ENCODE results near the gene ZNF780B.
"Not testable (repeated sequence)": the region's sequence is repeated elsewhere in the genome, so short reads cannot be mapped to it uniquely, and the experiment has no call there.

The ZNF780B gene

DNA sequence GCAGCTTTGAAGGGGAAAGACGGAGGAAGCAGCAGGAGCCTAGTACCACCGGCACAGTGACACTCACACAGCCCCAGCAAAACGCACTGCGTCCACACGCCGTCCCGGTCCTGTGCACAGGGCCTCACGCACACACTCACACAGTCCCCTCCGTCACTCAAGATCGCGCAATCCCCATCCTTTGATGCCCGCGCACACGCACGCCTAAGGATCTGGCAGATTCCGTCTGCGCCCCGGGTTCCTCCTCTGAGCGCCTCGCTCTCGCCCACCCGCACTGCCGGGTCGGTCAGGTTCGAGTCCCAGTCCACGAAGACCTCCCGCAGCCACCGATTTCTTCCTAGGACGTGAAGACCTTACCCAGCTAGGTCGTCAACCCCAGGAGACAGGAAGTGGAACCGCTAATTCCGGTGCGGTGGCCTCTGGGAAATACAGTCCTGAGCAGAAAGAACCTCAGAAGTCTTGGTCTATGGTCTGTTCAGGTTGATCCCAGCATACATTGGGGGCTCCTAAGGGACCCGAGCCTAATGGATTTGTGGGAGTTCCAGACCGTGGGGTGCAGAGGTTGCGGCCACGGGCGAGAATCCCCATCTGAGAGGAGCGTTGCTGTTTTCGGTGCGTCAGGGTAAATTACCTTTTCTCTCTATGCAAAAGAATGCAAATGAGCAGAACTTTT lies at the start of gene ZNF780B:
TSS of gene ZNF780B (minus strand) at position 400 of the 673 bp plus-strand sequence. CDS start 5,899 bp downstream, outside the sequence.
- peak; percentile 36 to 53 (median 41) for DNase-seq (ENCODE audit: low read depth in 3 of 3)

DNA sequence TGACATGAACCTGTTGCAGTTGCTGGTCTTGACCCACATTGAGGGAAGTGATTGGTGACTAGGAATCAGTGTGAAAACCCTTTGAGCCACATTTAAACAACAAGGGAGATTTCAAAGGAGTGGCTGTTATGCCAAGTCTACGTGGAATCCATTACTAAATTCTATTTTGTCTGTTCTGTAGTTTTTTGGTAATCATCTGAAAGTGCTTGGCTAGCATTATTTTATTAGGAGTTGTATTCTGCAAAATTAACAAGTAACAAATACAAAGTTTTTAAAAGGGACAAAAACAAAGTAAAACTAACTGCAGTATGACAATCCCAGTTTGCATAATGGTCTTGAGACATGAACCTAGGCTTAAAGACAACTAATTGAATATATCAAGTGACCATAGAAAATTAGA lies 48.7 kb upstream of the ZNF780B start:
- no peak for DNase-seq (ENCODE audit: low read depth in 3 of 3)

DNA sequence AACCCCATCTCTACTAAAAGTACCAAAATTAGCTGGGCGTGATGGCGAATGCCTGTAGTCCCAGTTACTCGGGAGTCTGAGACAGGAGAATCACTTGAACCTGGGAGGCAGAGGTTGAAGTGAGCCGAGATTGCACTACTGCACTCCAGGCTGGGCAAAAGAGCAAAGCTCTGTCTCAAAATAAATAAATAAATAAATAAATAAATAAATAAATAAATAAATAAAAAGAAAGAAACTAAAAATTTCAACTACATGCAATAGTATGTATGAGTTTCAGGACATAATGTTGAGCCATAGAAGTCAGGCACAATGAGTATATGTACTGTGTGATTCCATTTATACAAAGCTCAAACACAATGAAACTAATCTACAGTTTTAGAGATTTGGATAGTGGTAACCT lies 47.6 kb upstream of the ZNF780B start:
- DNase-seq (ENCODE audit: low read depth in 3 of 3): no peak

DNA sequence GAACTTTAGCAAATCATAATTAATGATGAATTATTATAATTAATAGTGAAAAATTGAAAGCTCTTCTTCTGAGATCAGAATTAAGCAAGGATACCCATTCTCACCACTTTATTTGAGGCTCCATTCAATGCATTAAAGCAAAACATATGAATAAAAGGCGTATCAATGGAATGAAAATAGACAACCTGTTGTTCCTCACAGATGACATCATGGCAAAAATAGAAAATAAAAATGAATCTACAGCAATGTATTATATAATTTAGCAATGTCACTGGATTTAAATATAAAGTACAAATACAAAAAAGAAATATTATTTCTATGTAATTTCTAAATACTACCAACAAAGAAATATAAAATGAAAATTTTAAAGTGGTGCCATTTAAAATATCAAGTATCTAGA lies 45.8 kb upstream of the ZNF780B start:
- DNase-seq (ENCODE audit: low read depth in 3 of 3): no peak

DNA sequence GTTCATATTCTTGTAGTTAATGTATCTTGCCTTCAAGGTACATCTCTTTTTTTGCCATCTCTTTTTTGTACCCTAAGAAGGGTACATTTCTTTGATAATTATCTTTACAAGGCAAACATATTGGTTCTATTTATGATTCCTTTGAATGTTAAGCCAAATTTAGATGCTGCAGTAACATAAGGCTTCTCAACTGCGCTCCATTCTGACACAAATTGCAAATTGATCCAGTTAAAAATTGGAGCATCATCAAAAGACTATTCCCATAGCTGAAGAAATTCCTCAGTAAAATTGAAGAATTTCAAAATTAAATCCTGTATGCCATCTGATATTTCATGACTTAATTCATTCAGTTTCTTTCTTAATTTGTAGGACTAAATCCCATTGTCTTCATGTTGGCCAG lies 37.4 kb upstream of the ZNF780B start:
- DNase-seq (ENCODE audit: low read depth in 3 of 3): no peak

DNA sequence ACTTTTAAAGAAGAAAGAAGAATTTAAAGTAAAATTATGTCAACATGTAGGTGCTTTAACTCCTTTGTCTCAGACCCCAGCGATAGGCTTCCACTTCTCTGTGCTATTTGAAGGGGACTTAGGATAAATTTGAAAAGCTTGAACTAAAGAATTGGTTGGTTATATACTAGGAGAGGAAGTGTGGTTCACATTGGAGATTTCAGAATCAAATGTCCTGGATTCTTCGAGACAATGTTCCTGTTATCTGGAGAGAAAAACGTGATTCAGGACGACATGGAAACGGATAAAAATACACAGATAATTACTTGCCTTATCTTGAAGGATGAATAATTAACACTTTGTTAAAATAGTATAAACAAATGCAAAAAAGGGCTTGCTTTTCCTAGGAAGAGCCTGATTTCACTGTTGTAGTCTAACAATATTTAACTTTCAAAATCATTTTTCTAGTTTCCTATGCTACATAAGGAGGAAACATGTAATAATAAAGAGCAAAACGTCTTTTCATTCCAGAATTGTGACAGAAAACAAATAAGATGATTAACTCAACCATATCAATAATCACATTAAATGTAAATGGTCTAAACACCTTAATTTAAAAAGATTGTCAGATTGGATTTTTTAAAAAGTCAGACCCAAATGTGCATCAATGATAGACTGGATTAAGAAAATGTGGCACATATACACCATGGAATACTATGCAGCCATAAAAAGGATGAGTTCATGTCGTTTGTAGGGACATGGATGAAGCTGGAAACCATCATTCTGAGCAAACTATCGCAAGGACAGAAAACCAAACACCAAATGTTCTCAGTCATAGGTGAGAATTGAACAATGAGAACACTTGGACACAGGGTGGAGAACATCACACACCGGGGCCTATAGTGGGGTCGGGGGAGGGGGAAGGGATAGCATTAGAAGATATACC lies 35.4 kb upstream of the ZNF780B start:
- no peak for DNase-seq (ENCODE audit: low read depth in 3 of 3)

DNA sequence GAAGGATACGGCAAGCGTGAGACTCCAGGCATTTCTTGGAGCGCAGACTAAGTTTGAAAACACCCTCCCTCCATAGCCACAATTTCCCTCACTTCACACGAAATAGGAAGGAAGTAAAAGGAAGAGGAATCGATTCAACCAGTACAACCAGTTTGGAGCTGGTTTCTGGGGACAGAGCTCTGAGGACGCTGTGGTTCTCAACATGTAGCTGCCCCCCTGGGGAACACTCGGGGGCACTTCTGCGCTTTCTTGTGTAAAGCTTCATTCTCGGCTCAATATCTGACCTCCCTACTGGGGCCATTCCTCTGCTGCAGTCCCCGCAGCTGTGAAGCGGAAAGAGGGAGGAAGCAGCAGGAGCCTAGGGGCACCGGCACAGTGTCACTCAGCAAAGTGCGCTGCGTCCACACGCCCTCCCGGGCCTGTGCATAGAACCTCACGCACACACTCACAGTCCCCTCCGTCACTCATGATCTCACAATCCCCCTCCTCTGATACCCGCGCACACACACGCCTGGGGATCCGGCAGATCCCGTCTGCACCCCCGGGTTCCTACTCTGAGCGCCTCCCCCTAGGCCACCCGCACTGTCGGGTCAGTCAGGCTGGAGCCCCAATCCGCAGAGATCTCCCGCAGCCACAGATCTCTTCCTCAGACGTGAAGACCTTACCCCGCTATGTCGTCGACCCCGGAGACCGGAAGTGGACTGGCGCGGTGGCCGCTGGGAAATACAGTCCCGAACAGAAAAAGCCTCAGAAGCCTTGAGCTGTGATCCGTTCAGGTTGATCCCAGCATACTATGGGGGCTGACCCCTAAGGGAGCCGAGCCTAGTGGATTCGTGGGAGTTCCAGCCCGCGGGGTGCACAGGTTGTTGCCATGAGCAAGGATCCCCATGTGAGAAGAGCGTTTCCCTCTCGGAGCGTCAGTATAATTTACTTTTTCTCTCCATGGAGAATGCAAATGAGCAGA lies 34.5 kb upstream of the ZNF780B start, which contains the start of gene ZNF780A:
TSS of gene ZNF780A (minus strand) at position 703 of the 964 bp plus-strand sequence. CDS start 6,190 bp downstream, outside the sequence.
- peak; percentile 50 to 65 (median 59) for DNase-seq (ENCODE audit: low read depth in 3 of 3)

DNA sequence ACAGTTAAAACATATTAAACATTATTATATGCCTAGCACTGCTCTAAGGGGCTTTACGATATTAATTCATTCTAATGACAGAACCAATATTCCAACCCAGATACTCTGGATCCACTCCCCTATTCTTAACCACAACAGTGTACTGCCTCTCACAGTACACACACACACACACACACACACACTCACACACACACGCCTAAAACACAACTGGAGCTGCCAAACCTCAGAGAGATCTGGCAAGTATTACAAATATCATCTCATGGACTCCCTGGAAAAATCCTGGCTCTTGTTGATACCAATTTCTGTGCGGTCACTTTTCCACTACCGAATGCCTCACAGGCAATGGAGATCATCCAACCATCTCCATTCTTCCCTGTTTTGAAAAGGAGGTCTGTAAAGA lies 33.4 kb upstream of the ZNF780B start:
- DNase-seq (ENCODE audit: low read depth in 3 of 3): no peak

DNA sequence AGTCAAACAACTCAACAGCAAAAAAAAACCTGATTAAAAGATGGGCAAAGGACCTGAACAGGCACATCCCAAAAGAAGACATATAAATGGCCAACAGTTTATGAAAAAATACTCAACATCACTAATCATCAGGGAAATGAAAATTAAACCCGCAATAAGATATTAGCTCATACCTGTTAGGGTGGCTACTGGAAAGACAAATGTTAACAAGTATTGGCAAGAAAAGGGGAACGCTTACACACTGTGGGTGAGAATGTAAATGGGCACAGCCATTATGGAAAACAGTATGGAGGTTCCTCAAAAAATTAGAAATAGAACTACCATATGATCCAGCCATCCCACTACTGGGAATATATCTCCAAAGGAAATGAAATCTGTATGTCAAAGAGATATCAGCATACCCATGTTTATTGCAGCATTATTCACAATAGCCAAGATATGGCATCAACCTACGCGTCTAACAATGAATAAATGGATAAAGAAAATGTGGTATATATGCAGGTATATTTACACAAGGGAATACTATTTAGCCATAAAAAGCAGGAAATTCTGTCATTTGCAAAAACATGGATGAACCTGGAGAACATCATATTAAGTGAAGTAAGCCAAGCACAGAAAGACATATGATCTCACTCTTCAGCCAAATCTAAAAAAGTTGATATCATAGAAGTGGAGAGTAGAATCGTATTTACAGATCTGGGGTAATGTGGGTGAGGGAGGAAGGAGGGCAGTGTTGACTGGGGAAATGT lies 32.4 kb upstream of the ZNF780B start:
- DNase-seq (ENCODE audit: low read depth in 3 of 3): no peak

DNA sequence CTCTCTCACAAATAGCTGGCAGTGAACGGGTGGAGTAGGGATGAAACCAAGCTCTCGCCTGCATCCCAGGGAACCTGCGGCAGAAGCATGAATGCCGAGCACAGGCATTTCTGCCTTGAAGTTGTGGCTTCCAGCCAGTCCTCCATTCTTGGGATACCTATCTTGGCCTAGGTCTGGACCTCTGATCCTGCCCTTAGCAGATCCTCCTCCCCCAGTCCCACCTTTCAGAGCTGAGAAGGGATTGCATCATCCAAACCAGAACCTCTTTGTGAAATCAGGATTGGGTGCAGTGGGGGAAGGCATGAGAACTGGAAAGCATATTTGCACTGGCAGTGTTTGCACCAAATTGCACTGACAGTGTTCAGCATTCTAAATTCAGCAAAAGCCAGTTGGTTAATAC lies 28.9 kb upstream of the ZNF780B start:
- DNase-seq (ENCODE audit: low read depth in 3 of 3): no peak

DNA sequence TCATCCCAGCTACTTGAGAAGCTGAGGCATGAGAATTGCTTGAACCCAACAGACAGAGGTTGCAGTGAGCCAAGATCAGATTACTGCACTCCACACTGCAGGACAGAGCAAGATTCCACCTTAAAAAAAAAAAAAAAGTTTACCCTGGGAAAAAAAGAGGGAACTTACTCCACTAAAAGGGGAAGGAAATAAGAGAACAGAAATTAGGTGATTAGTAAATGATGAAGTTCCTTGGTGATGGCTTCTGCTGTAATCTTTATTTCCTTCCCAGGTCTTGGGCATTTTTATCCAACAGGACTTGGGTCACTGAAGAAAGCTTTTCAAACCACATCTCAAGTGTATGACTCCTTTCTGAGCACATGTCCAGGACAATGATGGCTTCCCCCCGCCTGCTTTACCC lies 25.4 kb upstream of the ZNF780B start:
- no peak for DNase-seq (ENCODE audit: low read depth in 3 of 3)

DNA sequence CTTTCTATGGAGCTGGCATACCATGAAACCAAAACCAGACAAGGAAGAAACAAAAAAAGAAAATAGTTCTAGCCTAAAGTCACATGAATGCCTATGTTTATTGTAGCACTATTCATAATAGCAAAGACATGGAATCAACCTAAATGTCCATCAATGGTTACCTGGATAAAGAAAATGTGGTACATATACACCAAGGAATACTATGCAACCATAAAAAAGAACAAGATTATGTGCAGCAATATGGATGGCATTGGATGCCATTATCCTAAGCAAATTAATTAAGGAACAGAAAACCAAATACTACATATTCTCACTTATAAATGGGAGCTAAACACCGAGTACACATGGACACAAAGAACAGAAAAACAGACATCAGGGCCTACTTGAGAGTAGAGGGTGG lies 24.3 kb upstream of the ZNF780B start:
- DNase-seq (ENCODE audit: low read depth in 3 of 3): no peak

DNA sequence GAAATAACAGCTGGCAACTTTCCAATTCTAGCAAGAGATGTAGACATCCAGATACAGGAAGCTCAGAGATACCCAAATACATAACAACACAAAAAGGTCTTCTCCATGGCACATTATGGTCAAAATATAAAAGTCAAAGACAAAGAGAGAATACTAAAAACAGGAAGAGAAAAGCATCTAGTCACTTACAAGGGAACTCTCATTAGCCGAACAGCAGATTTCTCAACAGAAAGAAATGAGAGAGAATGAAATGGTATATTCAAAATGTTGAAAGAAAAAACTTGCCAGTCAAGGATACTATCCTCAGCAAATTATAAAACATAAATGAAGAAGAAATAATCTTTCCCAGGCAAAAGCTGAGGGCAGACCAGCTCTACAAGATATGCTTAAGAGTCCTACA lies 22.3 kb upstream of the ZNF780B start:
- no peak for DNase-seq (ENCODE audit: low read depth in 3 of 3)

DNA sequence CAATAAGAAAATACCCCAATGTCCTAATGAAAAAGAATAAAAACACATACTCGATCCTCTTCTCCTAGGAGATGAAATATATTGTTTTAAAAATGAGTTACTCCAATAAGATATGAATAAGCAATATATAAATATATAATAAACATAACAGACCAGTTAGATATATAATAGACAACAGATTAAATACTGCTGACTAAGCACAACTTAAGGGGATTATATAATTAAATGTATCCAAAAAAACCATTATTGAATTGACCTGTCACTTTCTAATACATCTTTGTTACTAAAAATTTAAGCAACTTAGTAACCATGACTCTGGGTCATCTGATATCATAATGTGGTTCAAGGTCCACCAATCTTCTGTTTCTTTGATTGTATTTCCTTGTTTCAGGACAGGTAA lies 14.0 kb upstream of the ZNF780B start:
- no peak for DNase-seq (ENCODE audit: low read depth in 3 of 3)

DNA sequence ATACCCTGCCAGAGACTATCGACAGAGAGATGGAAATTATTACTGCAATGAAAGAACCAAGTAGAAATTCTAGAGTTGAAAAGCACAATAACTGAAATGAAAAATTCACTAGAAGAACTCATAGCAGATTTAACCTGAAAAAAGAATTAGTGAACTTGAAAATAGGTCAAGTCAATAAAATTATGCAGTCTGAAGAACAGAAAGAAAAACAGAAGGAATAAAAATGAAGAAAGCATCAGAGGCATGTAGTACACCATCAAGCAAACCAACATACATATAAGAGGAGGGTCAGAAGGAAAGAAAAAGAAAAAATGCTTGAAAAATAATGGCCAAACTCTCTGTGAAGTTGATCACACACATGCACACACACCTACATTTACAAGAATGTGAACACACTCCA lies 3.6 kb upstream of the ZNF780B start:
- no peak for DNase-seq (ENCODE audit: low read depth in 3 of 3)

DNA sequence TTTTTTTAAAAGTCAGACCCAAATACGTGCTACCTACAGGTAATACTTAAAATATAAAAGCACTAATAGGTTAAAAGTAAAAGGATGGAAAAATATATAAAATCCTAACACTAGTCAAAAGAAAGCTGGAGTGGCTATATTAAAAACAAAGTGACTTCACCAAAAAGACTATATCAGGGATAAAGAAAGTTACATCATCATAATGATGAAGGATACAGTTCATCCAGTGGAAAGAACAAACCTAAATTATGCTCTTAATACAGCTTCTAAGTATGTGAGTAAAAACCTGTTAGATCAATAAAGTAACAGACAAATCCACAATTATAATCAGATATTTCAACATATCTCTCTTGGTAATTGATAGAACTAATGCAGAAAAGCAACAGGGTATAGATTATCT lies 1.1 kb upstream of the ZNF780B start:
- DNase-seq (ENCODE audit: low read depth in 3 of 3): no peak

DNA sequence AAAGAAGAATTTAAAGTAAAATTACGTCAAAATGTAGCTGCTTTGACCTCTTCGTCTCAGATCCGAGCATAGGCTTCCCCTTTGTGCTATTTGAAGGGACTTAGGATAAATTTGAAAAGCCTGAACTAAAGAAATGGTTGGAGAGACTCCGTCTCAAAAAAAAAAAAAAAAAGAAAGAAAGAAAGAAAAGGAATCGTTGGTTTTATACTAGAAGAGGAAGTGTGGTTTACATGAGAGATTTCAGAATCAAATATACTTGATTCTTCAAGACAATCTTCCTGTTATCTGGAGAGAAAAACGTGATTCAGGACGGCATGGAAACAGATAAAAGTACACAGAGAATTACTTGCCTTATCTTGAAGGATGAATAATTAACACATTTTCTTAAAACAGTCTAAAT lies 474 bp upstream of the ZNF780B start:
- DNase-seq (ENCODE audit: low read depth in 3 of 3): no peak

DNA sequence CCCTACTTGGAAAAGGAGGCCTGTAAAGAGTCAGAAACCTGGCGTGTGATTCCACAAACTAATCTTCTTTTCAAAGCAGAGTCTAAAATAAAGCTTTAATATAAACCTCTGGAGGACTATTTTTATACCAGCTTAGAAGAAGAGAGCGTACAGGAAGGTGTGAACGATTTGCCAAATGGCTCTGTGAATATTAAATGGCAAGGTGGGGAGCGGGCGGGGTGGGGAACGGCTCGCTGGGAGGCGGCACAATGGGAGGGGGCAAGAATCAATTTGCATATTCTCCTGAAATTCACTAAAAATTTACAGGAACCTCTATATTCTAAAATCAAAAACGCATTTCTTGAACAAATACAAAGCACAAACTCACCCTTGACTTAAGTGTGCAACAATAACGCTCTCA lies 982 bp downstream of the ZNF780B start:
- DNase-seq (ENCODE audit: low read depth in 3 of 3): no peak

DNA sequence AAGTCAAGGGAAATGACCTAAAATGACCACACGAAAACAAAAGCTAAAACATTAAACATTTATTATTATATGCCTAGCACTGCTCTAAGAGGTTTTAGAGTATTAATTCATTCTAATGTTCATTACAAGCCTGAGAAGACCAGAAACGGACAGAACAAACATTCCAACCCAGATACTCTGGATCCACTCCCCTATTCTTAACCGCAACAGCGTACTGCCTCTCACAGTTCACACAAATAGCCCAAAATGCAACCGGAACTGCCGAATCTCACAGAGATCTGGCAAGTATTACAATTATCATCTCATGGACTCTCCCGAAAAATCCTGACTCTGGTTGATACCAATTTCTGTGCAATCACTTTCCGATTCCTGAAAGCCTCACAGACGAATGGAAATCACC lies 1.4 kb downstream of the ZNF780B start:
- no peak for DNase-seq (ENCODE audit: low read depth in 3 of 3)

DNA sequence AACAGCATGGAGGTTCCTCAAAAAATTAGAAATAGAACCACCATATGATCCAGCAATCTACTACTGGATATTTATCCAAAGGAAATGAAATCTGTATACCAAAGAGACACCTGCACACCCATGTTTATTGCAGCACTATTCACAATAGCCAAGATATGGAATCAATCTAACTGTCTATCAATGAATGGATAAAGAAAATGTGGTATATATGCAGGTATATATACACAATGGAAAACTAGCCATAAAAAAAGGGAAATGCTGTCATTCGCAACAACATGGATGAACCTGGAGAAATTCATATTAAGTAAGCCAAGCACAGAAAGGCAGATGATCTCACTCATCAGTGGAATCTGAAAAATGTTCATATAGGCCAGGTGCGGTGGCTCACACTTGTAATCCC lies 2.5 kb downstream of the ZNF780B start:
- DNase-seq (ENCODE audit: low read depth in 3 of 3): no peak

DNA sequence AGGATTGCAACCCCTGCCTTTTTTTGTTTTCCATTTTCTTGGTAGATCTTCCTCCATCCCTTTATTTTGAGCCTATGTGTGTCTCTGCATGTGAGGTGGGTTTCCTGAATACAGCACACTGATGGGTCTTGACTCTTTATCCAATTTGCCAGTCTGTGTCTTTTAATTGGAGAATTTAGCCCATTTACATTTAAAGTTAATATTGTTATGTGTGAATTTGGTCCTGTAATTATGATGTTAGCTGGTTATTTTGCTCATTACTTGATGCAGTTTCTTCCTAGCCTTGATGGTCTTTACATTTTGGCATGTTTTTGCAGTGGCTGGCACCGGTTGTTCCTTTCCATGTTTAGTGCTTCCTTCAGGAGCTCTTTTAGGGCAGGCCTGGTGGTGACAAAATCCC lies 14.3 kb downstream of the ZNF780B start:
- DNase-seq (ENCODE audit: low read depth in 3 of 3): not testable (repeated sequence)
